KMS-11 (cell line): Measurements from ENCODE around the gene UQCRHL.

Source experiments
- H2AFZ ChIP-seq: fragments of 200-600 bp; sonication (generic); 2 replicates; pipeline ENCODE4 v1.6.1; 2016; ENCODE audit warnings: antibody characterized with exemption, mixed run types, low read depth
- H3K27ac ChIP-seq: fragments of 200-600 bp; sonication (generic); 2 replicates; pipeline ENCODE4 v1.6.1; 2016; ENCODE audit warnings: mild to moderate bottlenecking, mixed run types
- H3K27me3 ChIP-seq: fragments of 200-600 bp; sonication (generic); 2 replicates; pipeline ENCODE4 v1.6.1; 2017; ENCODE audit warnings: mild to moderate bottlenecking, low read depth, mixed run types, moderate library complexity; ENCODE audit not compliant: insufficient read depth
- H3K36me3 ChIP-seq: fragments of 200-600 bp; sonication (generic); 2 replicates; pipeline ENCODE4 v1.6.1; 2017; ENCODE audit warnings: mild to moderate bottlenecking, mixed run types; ENCODE audit not compliant: insufficient read depth
- H3K4me1 ChIP-seq: fragments of 200-600 bp; sonication (generic); 2 replicates; pipeline ENCODE4 v1.6.1; 2016; ENCODE audit warnings: mild to moderate bottlenecking, low read depth, mixed run types; ENCODE audit not compliant: poor library complexity, severe bottlenecking
- H3K4me2 ChIP-seq: fragments of 200-600 bp; sonication (generic); 2 replicates; pipeline ENCODE4 v1.7.0; 2016; ENCODE audit warnings: mild to moderate bottlenecking, mixed run types
- H3K4me3 ChIP-seq: fragments of 200-600 bp; sonication (generic); IDR thresholded peaks from 2 replicates; pipeline ENCODE4 v1.6.1; 2017; ENCODE audit warnings: low read depth, low read length, mixed read lengths; ENCODE audit not compliant: insufficient read depth
- H3K79me2 ChIP-seq: fragments of 200-600 bp; sonication (generic); 2 replicates; pipeline ENCODE4 v1.6.1; 2016; ENCODE audit warnings: low read depth, mixed run types; ENCODE audit not compliant: insufficient read depth
- H3K9ac ChIP-seq: fragments of 200-600 bp; sonication (generic); 2 replicates; pipeline ENCODE4 v1.6.1; 2016; ENCODE audit warnings: mild to moderate bottlenecking, mixed run types
- H4K20me1 ChIP-seq: fragments of 200-600 bp; sonication (generic); 2 replicates; pipeline ENCODE4 v1.6.1; 2016; ENCODE audit warnings: mild to moderate bottlenecking, mixed run types; ENCODE audit not compliant: insufficient read depth
- CTCF ChIP-seq: fragments of 200-600 bp; sonication (generic); conservative IDR thresholded peaks from 2 replicates; pipeline ENCODE4 v1.6.1; 2017; ENCODE audit warnings: low read depth, mild to moderate bottlenecking, antibody characterized with exemption, low read length, moderate library complexity, mixed read lengths

UQCRHL gene

GRCh38 chr1:15758953-15759661 lies 48.3 kb downstream of the UQCRHL start:
- Histone ChIP-seq H3K4me1 (no peaks in the 10 kb centered on the region), H3K4me3 (no peak overlapping the region), H3K27me3 (peaks cover 33% of the 10 kb centered on the region), H3K36me3 (no peaks in the 10 kb centered on the region), H3K27ac (no peak overlapping the region), H3K79me2 (no peaks in the 10 kb centered on the region), H3K9ac (no peak overlapping the region), H2AFZ (no peak overlapping the region), H4K20me1 (no peaks in the 10 kb centered on the region), H3K4me2 (no peak overlapping the region)
- no peak for TF ChIP-seq CTCF

GRCh38 chr1:15758343-15758931 lies 49.0 kb downstream of the UQCRHL start, which contains the start of gene FBLIM1:
Gene FBLIM1, plus strand, starts transcription at chr1:15758795. Its CDS starts 6,189 bp downstream, at chr1:15764984.
- no peak within 1 kb of the TSS for H3K4me2 ChIP-seq

GRCh38 chr1:15757575-15758342 lies 49.7 kb downstream of the UQCRHL start:
- H3K9ac ChIP-seq, result no peak overlapping the region

More at GRCh38 chr1:15758343-15758931, 49.0 kb downstream of the UQCRHL start, which contains the start of gene FBLIM1:
- Histone ChIP-seq H3K9ac (no peak within 1 kb of the TSS), H3K4me1 (no peaks in the 10 kb centered on the region), H3K4me3 (no peak within 1 kb of the TSS), H3K36me3 (no peaks in the 10 kb centered on the region), H3K27me3 (peaks cover 33% of the 10 kb centered on the region), H2AFZ (no peak within 1 kb of the TSS), H3K27ac (no peak within 1 kb of the TSS), H4K20me1 (no peaks in the 10 kb centered on the region), H3K79me2 (no peaks in the 10 kb centered on the region)
- no peak for TF ChIP-seq CTCF

More at GRCh38 chr1:15757575-15758342, 49.7 kb downstream of the UQCRHL start:
- Histone ChIP-seq H3K4me1 (no peaks in the 10 kb centered on the region), H2AFZ (no peak overlapping the region), H4K20me1 (no peaks in the 10 kb centered on the region), H3K4me3 (no peak overlapping the region), H3K27ac (no peak overlapping the region), H3K4me2 (no peak overlapping the region), H3K27me3 (peaks cover 33% of the 10 kb centered on the region), H3K79me2 (no peaks in the 10 kb centered on the region), H3K36me3 (no peaks in the 10 kb centered on the region)
- no peak for TF ChIP-seq CTCF
